K562 (cell line): ENCODE data around the gene IGSF3. TPM values are rescaled to one million over a fixed set of nuclear protein-coding genes. Genes with fewer than 3 reads are reported as not detected.

Experiments used
- BCL6 ChIP-seq: fragments of 250-450 bp; sonication (Bioruptor Pico); IDR thresholded peaks from 2 replicates; pipeline ENCODE4 v1.4.0; 2020
- BRD9 ChIP-seq: fragments of 450-650 bp; IDR thresholded peaks from 2 replicates; pipeline ENCODE4 v1.6.1; 2018; ENCODE audit warnings: low read depth; ENCODE audit not compliant: partially characterized antibody
- CBX8 ChIP-seq: fragments of 200-600 bp; sonication (generic); IDR thresholded peaks from 2 replicates; pipeline ENCODE4 v1.6.1; 2012; ENCODE audit warnings: borderline replicate concordance, mixed run types, low read depth, mild to moderate bottlenecking, moderate library complexity, mixed read lengths, low read length, control low read depth, inconsistent platforms; ENCODE audit not compliant: poor library complexity, severe bottlenecking; ENCODE audit errors: extremely low read depth
- CLOCK ChIP-seq: fragments of 250-450 bp; sonication (Bioruptor Pico); IDR thresholded peaks from 2 replicates; pipeline ENCODE4 v1.4.0; 2020; ENCODE audit warnings: mild to moderate bottlenecking, moderate library complexity, borderline replicate concordance
- FOXA3 ChIP-seq, 2 experiments: fragments of 450-650 bp in 1 of 2; sonication (generic) in 1 of 2; formaldehyde crosslinking; IDR thresholded peaks in 1 of 2; conservative IDR thresholded peaks in 1 of 2; 2 replicates each; pipeline versions ENCODE4 v1.4.0 to v1.8.0; 2020 to 2022; ENCODE audit warnings: mild to moderate bottlenecking in 2 of 2, missing genetic modification reagents in 1 of 2
- NFIX ChIP-seq: fragments of 250-450 bp; sonication (Bioruptor Pico); IDR thresholded peaks from 2 replicates; pipeline ENCODE4 v1.4.0; 2020; ENCODE audit warnings: low read depth, mild to moderate bottlenecking, moderate library complexity
- NFRKB ChIP-seq: fragments of 450-650 bp; IDR thresholded peaks from 2 replicates; pipeline ENCODE4 v1.6.1; 2016; ENCODE audit warnings: low read depth
- PTBP1 ChIP-seq: fragments of 200-400 bp; formaldehyde crosslinking; IDR thresholded peaks from 2 replicates; pipeline ENCODE4 v1.6.1; 2017; ENCODE audit warnings: low read depth, low read length
- REST ChIP-seq, 2 experiments: fragments of 450-650 bp; formaldehyde crosslinking in 1 of 2; IDR thresholded peaks; 2 replicates each; pipeline versions ENCODE4 v1.4.0 to v1.6.1; 2014 to 2020; ENCODE audit warnings: mild to moderate bottlenecking in 2 of 2, borderline replicate concordance in 1 of 2, low read depth in 1 of 2
- SETDB1 ChIP-seq: IDR thresholded peaks from one replicate; pipeline ENCODE4 v1.6.1; 2012; ENCODE audit warnings: low read length, control low read depth, inconsistent platforms
- SIX5 ChIP-seq, 2 experiments: IDR thresholded peaks; 2 replicates each; pipeline ENCODE4 v1.6.1; 2011; ENCODE audit warnings: low read length in 2 of 2, borderline replicate concordance in 1 of 2, low read depth in 1 of 2, mild to moderate bottlenecking in 1 of 2, moderate library complexity in 1 of 2; ENCODE audit not compliant: insufficient read depth in 1 of 2
- SMARCA4 ChIP-seq: fragments of 450-650 bp; IDR thresholded peaks from 2 replicates; pipeline ENCODE4 v1.6.1; 2016
- SREBF2 ChIP-seq: sonication (generic); formaldehyde crosslinking; IDR thresholded peaks from 2 replicates; pipeline ENCODE4 v1.4.0; 2020; ENCODE audit warnings: mild to moderate bottlenecking, missing genetic modification reagents
- TAF9B ChIP-seq: fragments of 450-650 bp; IDR thresholded peaks from 2 replicates; pipeline ENCODE4 v1.6.1; 2018; ENCODE audit warnings: mild to moderate bottlenecking; ENCODE audit not compliant: partially characterized antibody
- TFAP4 ChIP-seq: sonication (generic); formaldehyde crosslinking; IDR thresholded peaks from 2 replicates; pipeline ENCODE4 v1.8.0; 2022; ENCODE audit warnings: missing genetic modification reagents, mild to moderate bottlenecking, moderate library complexity, borderline replicate concordance
- ZNF146 ChIP-seq: IDR thresholded peaks from one replicate; pipeline ENCODE4 v1.6.1; 2018; ENCODE audit warnings: missing compliant biosample characterization; ENCODE audit not compliant: unreplicated experiment
- ZSCAN29 ChIP-seq: fragments of 450-650 bp; IDR thresholded peaks from 2 replicates; pipeline ENCODE4 v1.6.1; 2017
- polyA plus RNA-seq, 8 experiments: library from polyadenylated mRNA; depleted of rRNA in 4 of 8; stranded (reverse) in 5 of 8; unstranded in 3 of 8; fragments of >200 nt; fragmentation: Nextera tagmentation in 2 of 8; fragmentation: Illumina TruSeq in 1 of 8; extraction: Ambion mirVana in 2 of 8; extraction: Trizol in 1 of 8; gene quantifications; 2 replicates each; pipeline versions ENCODE4 v1.2.1 to v1.2.3, GENCODE V29; 2011 to 2014; ENCODE audit warnings: inconsistent platforms in 1 of 8, missing spikeins in 1 of 8
- total RNA-seq, 7 experiments: library from RNA; depleted of rRNA in 6 of 7; stranded (reverse); fragments of >200 nt in 6 of 7; fragmentation: Illumina TruSeq in 2 of 7; extraction: Trizol in 2 of 7; gene quantifications; 2 replicates each; pipeline versions ENCODE4 v1.2.1 to v1.2.3, GENCODE V29; 2011 to 2021; ENCODE audit warnings: low replicate concordance in 1 of 7

Gene IGSF3
- total and polyA plus RNA-seq, 9 of the 15 experiments (the other 6 are each of a cell fraction or from before 2014, with no cell fraction given) = 1.1 to 15.0 (median 8.3) TPM

DNA sequence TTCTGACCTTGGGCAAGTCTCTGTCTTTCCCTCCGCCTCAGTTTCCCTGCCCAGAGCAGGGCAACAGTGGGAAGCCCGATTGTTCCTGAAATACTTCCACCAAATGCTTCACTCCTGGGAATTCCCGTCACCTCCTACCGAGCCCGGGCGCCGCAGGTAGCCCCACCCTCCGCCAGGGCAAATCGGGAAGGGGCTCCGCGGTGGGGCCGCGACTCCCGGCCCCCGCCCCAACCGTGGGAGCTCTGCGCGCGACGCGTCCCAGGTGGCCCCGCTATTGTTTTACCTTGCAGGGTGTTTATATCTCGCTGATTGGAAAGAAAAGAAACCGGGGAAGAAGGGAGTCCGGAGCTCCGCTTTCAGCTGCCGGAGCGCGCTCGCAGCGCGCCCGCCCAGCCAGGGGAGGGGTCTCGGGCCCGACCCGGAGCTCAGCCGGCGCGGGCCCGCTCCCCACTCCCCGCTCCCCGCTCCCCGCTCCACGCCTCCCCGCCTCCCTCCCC is 407 bp downstream of the IGSF3 start (continued):
- TF ChIP-seq CLOCK (CRISPR knock-in tag) (no peak), SIX5 (IDR thresholded peaks at IDR 0.05; ENCODE audit: borderline replicate concordance in 1 of 2, insufficient read depth in 1 of 2, low read depth in 1 of 2, low read length in 2 of 2) (no peak), REST (IDR thresholded peaks at IDR 0.05; ENCODE audit: borderline replicate concordance) (no peak), REST (CRISPR knock-in tag; IDR thresholded peaks at IDR 0.05; ENCODE audit: low read depth) (no peak), CBX8 (no peak), NFIX (CRISPR knock-in tag) (no peak), SREBF2 (CRISPR knock-in tag) (no peak), PTBP1 (no peak), SMARCA4 (no peak), SETDB1 (no peak), NFRKB (no peak), TFAP4 (CRISPR knock-in tag) (peak; percentile 36; the same call in 1 of the 2 replicates), TAF9B (no peak), FOXA3 (CRISPR knock-in tag; conservative IDR thresholded peaks at IDR 0.05 in 1 of 2, IDR thresholded peaks at IDR 0.05 in 1 of 2) (no peak), BCL6 (CRISPR knock-in tag) (no peak), ZSCAN29 (no peak), ZNF146 (no peak), BRD9 (no peak)
